ELF-1 (cell line): ENCODE results near the gene POR.
"Not testable (repeated sequence)": the region's sequence is repeated elsewhere in the genome, so short reads cannot be mapped to it uniquely, and the experiment has no call there.

Source experiments
- DNase-seq: peaks from one replicate; pipeline ENCODE4 v3.0.0-alpha.2; 2016; ENCODE audit warnings: low read depth, low spot score

POR gene

GRCh38 chr7:75989500-75990388 lies 74.8 kb downstream of the POR start:
- no peak for DNase-seq

DNA sequence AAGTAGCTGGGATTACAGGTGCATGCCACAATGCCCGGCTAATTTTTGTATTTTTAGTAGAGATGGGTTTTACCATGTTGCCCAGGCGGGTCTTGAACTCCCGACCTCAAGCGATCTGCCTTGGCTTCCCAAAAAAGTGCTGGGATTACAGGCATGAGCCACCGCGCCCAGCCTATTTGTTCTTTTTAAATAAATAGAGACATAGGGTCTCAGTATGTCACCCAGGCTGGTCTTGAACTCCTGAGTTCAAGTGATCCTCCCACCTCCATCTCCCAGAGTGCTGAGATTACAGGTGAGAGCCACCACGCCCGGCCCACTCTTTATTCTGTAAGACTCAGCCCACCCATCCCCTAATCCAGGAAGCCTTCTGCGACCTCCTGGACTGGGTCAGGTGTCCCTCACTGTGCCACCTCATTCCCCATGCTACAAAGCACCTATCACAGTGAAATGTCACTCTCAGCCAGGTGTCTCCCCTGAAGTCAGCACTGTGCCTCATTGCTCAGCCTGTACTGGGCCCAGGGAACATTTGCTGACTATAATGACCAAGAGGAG lies 76.7 kb downstream of the POR start:
- DNase-seq: no peak

GRCh38 chr7:75992083-75992755 lies 77.3 kb downstream of the POR start:
- DNase-seq: no peak

DNA sequence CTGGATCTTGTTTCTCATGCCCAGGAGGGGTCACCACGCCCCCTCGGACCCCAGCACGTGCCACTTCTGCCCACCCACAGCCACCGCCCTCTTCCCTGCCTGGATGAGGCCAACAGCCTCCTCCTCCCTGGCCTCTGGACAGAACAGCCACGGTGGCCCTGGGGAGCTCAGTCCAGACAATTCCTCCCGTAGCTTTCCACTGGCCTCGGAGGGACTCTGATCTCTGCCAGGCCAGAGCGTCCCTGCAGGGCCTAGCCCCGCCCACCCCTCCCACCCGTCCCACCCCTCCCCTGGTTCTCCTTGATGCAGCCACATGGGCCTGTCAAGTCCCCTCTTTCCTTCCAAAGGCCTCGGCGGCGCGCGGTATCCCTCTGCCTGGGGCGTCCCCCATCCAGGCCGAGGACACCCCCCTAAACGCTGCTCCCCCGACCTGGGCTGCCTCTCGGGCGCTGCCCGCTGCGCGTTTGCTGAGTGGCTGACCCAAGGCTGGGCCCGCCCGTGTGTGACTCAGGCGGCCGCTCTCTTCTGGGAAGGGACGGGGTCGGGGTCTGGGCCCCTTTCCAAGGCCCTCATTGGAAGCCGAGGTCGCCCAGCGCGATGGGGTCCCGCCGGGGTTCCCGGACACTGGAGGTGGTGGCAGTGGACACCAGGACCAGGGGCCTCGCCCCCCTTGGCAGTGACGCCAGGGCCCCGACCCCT lies 78.9 kb downstream of the POR start:
- DNase-seq: peak; percentile 81

DNA sequence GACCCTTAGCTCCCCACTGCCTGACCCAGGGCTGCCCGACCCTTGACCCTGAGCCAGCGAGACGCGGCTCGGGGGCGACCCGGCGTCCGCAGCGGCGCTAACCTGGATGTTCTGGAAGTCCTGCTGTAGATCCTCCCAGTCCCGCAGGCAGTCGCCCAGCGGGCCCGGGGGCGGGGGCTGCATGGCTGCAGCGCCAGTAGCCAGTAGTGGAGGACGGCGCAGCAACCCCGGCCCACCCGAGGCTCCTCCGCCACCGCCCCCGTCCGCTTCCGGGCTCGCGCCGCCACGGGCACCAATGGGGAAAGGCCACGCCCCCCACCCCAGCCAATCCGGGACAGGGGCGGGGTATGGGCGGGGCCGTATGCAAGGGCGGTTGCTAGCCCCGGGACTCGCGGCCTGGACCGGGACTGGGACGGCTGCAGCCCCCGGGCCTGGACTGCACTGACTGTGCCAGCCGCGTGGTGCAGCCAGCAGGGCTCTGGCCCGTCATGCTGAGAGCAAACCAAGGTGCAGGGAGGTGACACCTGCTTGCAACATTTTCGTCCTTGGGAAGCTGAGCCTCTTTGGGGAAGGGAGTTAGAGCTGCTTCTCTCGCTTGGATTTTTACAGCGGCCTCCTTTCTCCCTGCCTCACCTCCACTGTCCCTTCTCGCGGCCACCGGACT lies 79.6 kb downstream of the POR start, which contains the start of gene TMEM120A:
Gene TMEM120A, minus strand, starts transcription at position 208 of the 664 bp plus-strand sequence. Its CDS starts 25 bp downstream, at position 183.
- DNase-seq: peak; percentile 96

- no peak for DNase-seq
These were observed 80.1 kb downstream of the POR start for GRCh38 chr7:75995052-75995471.

DNA sequence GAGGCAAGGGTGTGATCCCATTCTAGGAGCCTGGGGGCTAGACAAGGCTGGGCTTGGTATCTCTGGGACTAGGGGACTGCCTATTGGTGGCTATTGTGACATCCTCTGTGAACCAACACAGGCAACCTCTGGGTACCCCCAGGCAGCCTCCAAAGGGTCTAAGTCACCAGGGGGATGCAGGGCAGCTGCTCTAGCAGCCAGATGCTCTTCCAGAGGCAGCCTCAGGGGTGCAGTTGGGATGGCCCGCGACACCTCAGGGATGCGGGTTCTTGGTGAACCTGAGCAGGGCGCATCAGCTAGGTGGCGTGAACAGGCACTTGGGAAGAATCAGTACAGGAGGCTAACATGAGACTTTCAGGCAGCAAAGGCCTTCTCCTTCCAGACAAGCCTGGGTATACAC lies 81.0 kb downstream of the POR start:
- DNase-seq: no peak

GRCh38 chr7:75996476-75996875 lies 81.5 kb downstream of the POR start:
- no peak for DNase-seq

DNA sequence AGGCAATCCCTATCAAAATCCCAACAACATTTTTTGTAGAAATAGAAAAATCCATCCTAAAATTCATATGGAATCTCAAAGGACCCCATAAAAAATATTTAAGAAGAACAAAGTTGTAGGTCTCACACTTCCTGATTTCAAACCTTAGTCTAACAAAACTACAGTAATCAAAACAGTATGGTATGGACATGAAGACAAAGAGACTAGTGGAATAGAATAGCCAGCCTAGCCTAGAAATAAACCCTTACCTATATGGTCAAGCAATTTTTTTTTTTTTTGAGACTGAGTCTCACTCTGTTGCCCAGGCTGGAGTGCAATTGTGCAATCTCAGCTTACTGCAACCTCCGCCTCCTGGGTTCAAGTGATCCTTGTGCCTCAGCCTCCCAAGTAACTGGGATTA lies 83.1 kb downstream of the POR start:
- no peak for DNase-seq

GRCh38 chr7:76000566-76000965 lies 85.6 kb downstream of the POR start:
- DNase-seq: no peak

GRCh38 chr7:76002139-76002538 lies 87.2 kb downstream of the POR start:
- no peak for DNase-seq

GRCh38 chr7:76002822-76003221 lies 87.9 kb downstream of the POR start:
- DNase-seq: no peak

DNA sequence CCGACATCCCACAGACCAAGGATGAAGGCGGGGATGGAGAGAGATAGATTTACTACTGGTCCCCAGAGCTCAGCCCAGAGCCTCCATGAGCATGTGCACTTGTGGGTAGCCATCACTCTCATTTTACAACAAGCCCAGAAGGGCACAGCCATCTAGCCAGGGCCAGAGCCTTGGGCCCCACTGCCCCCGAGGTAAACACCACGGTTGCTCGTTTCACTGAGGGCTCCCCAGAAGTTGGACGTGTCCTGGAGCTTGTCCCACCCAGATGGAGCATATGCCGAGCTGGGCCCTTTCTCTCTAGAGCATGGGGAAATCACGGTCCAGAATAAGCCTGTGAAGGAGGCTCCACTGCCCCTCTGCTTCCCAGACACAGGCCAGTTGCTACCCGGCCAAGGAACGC lies 88.4 kb downstream of the POR start:
- no peak for DNase-seq

DNA sequence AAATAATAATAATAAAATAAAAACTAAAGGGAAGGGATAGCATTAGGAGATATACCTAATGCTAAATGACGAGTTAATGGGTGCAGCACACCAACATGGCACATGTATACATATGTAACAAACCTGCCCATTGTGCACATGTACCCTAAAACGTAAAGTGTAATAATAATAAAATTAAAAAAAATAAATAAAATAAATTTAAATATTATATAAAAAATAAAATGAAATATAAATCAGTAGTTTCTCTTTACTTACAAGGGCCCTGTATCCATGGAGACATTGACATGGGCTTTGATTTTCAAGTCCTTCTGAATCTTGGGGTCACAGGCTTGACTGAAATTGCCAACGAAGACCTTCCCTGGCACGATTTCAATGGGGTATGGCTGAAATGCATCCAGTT lies 90.0 kb downstream of the POR start:
- DNase-seq: not testable (repeated sequence)

GRCh38 chr7:76008156-76008687 lies 93.3 kb downstream of the POR start:
- no peak for DNase-seq

- DNase-seq: no peak
These were observed 95.0 kb downstream of the POR start for GRCh38 chr7:76009672-76010600.

DNA sequence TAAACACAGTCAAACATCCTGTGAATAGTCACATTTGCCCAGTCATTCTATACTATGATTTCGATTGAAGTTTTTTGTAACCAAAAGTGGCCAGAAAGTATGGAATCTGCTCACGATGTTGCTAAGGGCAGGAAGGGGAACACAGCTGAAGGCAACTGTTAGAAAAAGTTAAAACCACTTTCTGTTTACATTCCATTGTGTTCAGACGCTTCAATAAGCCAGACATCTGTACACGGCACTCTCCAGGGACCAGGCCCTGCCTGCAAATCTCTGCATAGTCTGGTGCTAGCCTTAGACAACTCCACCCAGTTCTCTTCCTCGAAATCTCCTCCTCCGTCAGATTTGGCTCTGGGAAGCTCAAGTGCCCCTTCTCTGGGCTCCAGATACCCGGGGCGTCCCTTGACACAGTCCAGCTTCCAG lies 96.5 kb downstream of the POR start:
- no peak for DNase-seq

- no peak for DNase-seq
These were observed 101.4 kb downstream of the POR start for GRCh38 chr7:76016191-76016947.

GRCh38 chr7:76018520-76018919 lies 103.6 kb downstream of the POR start:
- not testable (repeated sequence) for DNase-seq
